PFSK-1 (cell line): Measurements from ENCODE around the gene RIPOR3.

Experiments used
- FOXP2 ChIP-seq: optimal IDR thresholded peaks from 2 replicates; pipeline ENCODE3; 2011; ENCODE audit warnings: borderline replicate concordance, control low read depth, inconsistent platforms; ENCODE audit not compliant: insufficient read depth; ENCODE audit errors: extremely low read length, extremely low read depth
- POLR2AphosphoS5 ChIP-seq: IDR thresholded peaks from 2 replicates; pipeline ENCODE4 v1.6.1; 2012; ENCODE audit warnings: low read depth, mild to moderate bottlenecking, control low read depth, low read length, moderate library complexity
- SIN3A ChIP-seq: IDR thresholded peaks from 2 replicates; pipeline ENCODE4 v1.6.1; 2012; ENCODE audit warnings: mild to moderate bottlenecking, low read length, moderate library complexity, borderline replicate concordance; ENCODE audit not compliant: insufficient read depth
- TAF1 ChIP-seq: IDR thresholded peaks from 2 replicates; pipeline ENCODE4 v1.6.1; 2012; ENCODE audit warnings: low read length, control low read depth, borderline replicate concordance; ENCODE audit not compliant: insufficient read depth
- TF ChIP-seq, protein P1 (sequence below), 2 experiments: IDR thresholded peaks; 2 replicates each; pipeline versions ENCODE4 v1.6.1 to v1.8.0; 2011 to 2012; ENCODE audit warnings: low read depth in 2 of 2, low read length in 2 of 2, control low read depth in 1 of 2, inconsistent platforms in 1 of 2, mild to moderate bottlenecking in 1 of 2, moderate library complexity in 1 of 2; ENCODE audit not compliant: insufficient read depth in 1 of 2

The RIPOR3 gene

DNA sequence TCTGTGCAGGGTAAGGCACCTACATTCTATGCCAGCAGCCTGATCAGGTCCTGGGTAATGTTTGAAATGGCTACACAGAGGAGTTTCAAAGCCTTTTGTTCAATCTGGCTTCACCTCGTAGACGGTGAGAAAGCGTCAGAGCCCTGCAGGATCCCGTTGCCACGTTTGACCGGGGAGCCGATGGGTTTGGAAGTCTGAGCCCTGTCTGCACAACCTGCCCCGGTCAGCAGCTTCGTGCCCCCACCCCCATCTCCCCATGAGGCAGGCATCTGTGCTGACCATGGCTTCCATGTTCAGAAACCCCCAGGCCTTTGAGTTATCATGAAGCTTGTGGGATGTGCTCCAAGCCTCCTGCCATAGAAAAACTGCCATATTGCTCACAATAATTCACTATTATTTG is 117.2 kb downstream of the RIPOR3 start:
- TF ChIP-seq SIN3A (no peak), TAF1 (no peak), FOXP2 (no peak), POLR2AphosphoS5 (no peak)
- TF ChIP-seq, protein P1, sequence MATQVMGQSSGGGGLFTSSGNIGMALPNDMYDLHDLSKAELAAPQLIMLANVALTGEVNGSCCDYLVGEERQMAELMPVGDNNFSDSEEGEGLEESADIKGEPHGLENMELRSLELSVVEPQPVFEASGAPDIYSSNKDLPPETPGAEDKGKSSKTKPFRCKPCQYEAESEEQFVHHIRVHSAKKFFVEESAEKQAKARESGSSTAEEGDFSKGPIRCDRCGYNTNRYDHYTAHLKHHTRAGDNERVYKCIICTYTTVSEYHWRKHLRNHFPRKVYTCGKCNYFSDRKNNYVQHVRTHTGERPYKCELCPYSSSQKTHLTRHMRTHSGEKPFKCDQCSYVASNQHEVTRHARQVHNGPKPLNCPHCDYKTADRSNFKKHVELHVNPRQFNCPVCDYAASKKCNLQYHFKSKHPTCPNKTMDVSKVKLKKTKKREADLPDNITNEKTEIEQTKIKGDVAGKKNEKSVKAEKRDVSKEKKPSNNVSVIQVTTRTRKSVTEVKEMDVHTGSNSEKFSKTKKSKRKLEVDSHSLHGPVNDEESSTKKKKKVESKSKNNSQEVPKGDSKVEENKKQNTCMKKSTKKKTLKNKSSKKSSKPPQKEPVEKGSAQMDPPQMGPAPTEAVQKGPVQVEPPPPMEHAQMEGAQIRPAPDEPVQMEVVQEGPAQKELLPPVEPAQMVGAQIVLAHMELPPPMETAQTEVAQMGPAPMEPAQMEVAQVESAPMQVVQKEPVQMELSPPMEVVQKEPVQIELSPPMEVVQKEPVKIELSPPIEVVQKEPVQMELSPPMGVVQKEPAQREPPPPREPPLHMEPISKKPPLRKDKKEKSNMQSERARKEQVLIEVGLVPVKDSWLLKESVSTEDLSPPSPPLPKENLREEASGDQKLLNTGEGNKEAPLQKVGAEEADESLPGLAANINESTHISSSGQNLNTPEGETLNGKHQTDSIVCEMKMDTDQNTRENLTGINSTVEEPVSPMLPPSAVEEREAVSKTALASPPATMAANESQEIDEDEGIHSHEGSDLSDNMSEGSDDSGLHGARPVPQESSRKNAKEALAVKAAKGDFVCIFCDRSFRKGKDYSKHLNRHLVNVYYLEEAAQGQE (IDR thresholded peaks at IDR 0.05; ENCODE audit: insufficient read depth in 1 of 2, low read depth in 2 of 2, low read length in 2 of 2), result no peak

DNA sequence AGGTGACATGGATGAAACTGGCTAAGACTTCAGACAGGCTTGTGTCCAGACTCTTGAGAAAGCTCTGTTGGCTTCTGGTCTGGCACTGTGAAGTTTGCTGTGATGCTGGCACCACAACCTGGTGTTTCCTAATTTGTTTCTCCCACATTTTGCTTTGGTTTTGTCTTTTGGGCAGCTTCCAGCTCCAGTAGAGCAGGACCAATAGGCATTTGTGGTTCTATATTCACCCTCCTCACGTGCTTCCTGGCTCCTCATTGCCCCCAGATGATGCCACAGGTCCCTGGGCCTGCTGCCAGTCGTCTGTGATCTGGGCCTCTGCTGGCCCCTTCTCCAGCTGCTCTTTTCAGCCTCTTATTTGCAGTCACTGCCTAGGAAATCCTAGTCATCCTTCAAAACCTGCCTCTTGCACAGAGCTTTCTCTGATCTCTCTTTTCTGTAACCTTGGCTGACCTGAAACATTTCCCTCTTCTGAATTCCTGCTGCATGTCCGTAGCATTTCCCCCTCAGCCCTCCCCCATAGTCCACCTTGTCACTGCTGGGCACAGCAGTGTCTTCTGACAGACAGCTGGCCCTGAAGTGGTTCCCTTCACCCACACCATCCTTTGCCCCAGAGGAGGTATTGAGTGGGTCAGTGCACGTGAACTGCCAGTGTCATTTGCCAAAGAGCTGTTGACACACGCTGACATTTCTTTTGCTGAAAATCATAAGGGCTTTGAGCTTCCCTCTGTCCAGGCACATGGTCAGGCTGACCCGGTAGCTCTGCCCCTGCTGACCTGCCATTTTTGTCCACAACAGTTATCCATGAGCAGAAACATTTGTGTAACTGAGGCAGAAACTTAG is 118.2 kb downstream of the RIPOR3 start:
- TF ChIP-seq, protein P1 (IDR thresholded peaks at IDR 0.05; ENCODE audit: insufficient read depth in 1 of 2, low read depth in 2 of 2, low read length in 2 of 2), result no peak
- TF ChIP-seq SIN3A (no peak), POLR2AphosphoS5 (no peak), FOXP2 (no peak), TAF1 (no peak)

DNA sequence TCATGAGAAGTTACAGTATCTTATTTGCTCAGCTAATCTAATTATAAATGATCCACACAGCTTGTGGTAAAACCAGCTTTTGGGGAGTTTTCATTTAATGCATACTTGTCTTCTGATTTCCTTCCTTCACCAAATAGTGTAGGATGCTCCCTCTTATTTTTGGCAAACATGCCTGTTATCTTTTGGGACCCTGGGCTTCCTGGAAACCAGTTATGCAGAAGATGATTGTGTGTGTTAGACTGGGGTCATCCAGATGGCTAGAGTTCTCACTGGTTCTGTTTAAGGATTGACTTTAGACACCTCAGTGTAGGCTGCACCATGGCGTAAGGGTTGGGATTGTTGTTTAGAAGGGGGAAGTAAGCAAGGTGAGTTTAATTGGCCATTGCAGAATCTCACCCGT is 119.9 kb downstream of the RIPOR3 start:
- TF ChIP-seq FOXP2, result no peak
- TF ChIP-seq, protein P1 (IDR thresholded peaks at IDR 0.05; ENCODE audit: insufficient read depth in 1 of 2, low read depth in 2 of 2, low read length in 2 of 2), result no peak
- no peak for TF ChIP-seq POLR2AphosphoS5
- no peak for TF ChIP-seq TAF1
- no peak for TF ChIP-seq SIN3A

DNA sequence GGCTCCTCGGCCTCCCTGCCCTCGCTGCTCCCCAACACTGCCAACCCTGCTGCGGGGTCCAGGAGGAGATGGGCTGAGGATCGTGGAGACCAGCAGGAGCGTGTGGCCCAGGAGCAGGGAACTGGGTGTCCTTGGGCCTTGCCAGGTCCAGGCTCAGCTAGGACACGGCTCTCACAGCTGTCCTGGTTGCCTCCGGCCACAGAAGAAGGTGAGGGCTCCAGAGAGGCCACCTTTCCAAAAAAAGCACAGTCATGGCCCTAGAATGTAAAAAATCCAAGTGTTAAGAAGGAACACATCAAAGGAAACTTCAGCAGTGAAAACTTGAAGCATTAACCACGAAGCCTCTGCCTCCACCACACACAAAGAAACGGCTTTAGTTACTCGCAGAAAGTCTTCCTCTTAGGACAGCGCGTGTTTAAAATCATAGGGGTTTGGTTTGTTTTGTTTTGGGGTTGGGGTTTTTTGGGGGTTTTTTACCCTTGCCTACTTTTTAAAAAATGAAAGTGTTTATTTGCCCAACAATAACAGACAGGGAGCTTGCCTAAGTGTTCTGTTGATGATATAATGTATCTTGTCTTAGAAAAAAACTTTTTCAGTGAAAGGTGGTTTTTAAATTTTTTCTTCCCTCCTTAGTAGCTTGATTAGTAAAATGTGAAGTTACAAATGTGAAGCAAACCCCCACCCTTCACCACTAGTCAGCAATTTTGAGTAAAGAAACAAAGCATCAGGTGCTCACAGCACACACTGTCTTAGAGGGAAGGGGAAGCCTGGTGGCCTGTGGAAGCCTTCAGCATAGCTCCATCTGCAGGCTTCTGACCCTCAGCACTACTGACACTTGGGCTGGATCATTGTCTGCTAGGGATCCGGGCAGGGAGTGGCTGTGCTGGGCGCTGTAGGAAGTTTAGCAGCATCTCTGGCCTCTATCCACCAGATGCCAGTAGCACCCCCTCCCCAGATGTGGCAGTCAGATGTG is 121.2 kb downstream of the RIPOR3 start:
- TF ChIP-seq SIN3A (no peak), TAF1 (no peak), FOXP2 (no peak), POLR2AphosphoS5 (no peak)
- TF ChIP-seq, protein P1 (IDR thresholded peaks at IDR 0.05; ENCODE audit: insufficient read depth in 1 of 2, low read depth in 2 of 2, low read length in 2 of 2), result no peak
